Activated B cell treated with CpG ODN at 0.5 μM for 24 hours (primary cell): ENCODE data around the gene INMT. TPM values are rescaled to one million over a fixed set of nuclear protein-coding genes. Genes with fewer than 3 reads are reported as not detected.

Experiments used
- ATAC-seq: fragments of 200-7000 bp; cut with Tn5 transposase; one replicate; pipeline ENCODE4 v1.10.0; 2021; ENCODE audit warnings: low read depth, mild to moderate bottlenecking, moderate library complexity
- CTCF ChIA-PET: fragments of 350-600 bp; sonication (Branson Sonifier 250); formaldehyde crosslinking; loops from one replicate; lab custom pipeline; 2021; ENCODE audit warnings: antibody characterized with exemption; lab: Charles Lee
- POLR2A ChIA-PET: fragments of 350-600 bp; sonication (Branson Sonifier 250); formaldehyde crosslinking; loops from one replicate; lab custom pipeline; 2021; ENCODE audit warnings: antibody characterized with exemption; lab: Charles Lee
- DNase-seq: peaks from one replicate; pipeline ENCODE4 v3.0.0; 2022
- H3K27ac Mint-ChIP-seq: one replicate; pipeline ENCODE4 v1.8.0; 2020; ENCODE audit warnings: mixed read lengths
- H3K27me3 Mint-ChIP-seq: one replicate; pipeline ENCODE4 v1.8.0; 2021; ENCODE audit warnings: mixed read lengths
- H3K36me3 Mint-ChIP-seq: one replicate; pipeline ENCODE4 v1.8.0; 2021; ENCODE audit warnings: low read depth, mixed read lengths
- H3K4me1 Mint-ChIP-seq: one replicate; pipeline ENCODE4 v1.8.0; 2021; ENCODE audit warnings: mixed read lengths
- H3K4me3 Mint-ChIP-seq: one replicate; pipeline ENCODE4 v1.8.0; 2020; ENCODE audit warnings: mild to moderate bottlenecking, mixed read lengths
- H3K9me3 Mint-ChIP-seq: one replicate; pipeline ENCODE4 v1.8.0; 2020; ENCODE audit warnings: mixed read lengths
- intact Hi-C: fragments of 100-400 bp; cut with micrococcal nuclease; formaldehyde crosslinking; loops from one replicate; pipeline ENCODE4 v1.15.1; 2024
- total RNA-seq: library from RNA; stranded (reverse); gene quantifications from 2 replicates; pipeline ENCODE4 v1.2.3, GENCODE V29; 2022
- TF ChIP-seq, protein P1 (sequence below): fragments of 200-600 bp; IDR thresholded peaks from one replicate; pipeline ENCODE4 v1.8.0; 2022; ENCODE audit warnings: antibody characterized with exemption, mild to moderate bottlenecking

The INMT gene
- total RNA-seq, 1 donor from 2014 or later = 0.11 TPM

DNA sequence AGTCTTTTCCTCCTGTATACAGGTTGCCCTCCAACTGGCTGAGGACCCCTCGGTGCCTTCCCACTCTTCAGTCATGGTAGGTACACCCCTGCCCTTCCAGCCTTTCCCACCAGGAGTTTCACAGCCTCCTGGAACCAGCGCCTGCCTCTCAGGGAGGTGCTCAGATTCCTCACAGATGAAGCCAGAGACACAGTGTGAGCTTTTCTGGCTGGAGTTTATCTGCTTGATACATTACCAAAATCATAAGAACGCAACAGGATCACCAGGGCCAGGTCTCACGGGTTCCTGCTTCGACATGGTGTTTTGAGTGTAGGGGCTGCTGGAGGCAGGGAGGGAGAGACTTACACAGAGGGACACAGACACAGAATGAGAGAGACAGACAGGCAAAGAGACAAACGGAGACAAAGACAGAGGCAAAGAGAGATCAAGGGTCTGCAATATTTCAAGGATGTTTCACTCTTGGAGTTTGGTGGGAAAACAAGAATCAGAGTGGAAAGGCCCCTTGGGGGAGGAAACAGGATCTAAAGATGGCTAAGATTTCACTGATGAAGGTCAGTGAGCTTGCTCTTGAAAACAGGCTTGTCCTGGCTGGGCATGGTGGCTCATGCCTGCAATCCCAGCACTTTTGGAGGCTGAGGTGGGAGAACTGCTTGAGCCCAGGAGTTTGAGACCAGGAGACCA lies 6.5 kb upstream of the INMT start:
- Mint-ChIP-seq H3K4me1 (no peaks in the 10 kb centered on the region), H3K36me3 (no peaks in the 10 kb centered on the region), H3K4me3 (no peak overlapping the region), H3K27me3 (peaks cover 4% of the 10 kb centered on the region), H3K9me3 (peaks cover 1% of the 10 kb centered on the region), H3K27ac (no peak overlapping the region)
- ChIA-PET POLR2A (no interaction called here), CTCF (interaction anchor here (1.3 kb wide), 1 partner anchor 18 kb away, joined by 3 read pairs; no protein-coding TSS in a partner anchor)
- intact Hi-C loops = no loop called here
- TF ChIP-seq, protein P1, sequence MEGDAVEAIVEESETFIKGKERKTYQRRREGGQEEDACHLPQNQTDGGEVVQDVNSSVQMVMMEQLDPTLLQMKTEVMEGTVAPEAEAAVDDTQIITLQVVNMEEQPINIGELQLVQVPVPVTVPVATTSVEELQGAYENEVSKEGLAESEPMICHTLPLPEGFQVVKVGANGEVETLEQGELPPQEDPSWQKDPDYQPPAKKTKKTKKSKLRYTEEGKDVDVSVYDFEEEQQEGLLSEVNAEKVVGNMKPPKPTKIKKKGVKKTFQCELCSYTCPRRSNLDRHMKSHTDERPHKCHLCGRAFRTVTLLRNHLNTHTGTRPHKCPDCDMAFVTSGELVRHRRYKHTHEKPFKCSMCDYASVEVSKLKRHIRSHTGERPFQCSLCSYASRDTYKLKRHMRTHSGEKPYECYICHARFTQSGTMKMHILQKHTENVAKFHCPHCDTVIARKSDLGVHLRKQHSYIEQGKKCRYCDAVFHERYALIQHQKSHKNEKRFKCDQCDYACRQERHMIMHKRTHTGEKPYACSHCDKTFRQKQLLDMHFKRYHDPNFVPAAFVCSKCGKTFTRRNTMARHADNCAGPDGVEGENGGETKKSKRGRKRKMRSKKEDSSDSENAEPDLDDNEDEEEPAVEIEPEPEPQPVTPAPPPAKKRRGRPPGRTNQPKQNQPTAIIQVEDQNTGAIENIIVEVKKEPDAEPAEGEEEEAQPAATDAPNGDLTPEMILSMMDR = no peak
- DNase-seq (no peak), ATAC-seq (no peak)

DNA sequence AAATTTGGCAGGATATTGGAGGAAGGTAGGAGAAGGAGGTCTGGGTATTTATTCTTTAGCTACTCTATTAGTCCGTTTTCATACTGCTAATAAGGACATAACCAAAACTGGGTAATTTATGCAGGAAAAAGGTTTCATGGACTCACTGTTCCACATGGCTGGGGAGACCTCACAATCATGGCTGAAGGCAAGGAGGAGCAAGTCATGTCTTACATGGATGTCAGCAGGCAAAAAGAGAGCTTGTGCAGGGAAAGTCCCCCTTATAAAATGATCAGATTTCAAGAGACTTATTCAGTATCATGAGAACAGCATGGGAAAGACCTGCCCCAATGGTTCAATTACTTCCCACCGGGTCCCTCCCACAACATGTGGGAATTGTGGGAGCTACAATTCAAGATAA lies 1.9 kb upstream of the INMT start:
- TF ChIP-seq, protein P1 = no peak
- DNase-seq = no peak
- no peaks in the 10 kb centered on the region for H3K4me1 Mint-ChIP-seq
- H3K27me3 Mint-ChIP-seq = peaks cover 2% of the 10 kb centered on the region
- intact Hi-C loops = no loop called here
- ChIA-PET CTCF (no interaction called here), POLR2A (no interaction called here)
- H3K9me3 Mint-ChIP-seq = peaks cover 2% of the 10 kb centered on the region
- ATAC-seq = no peak
- H3K4me3 Mint-ChIP-seq = no peak overlapping the region
- H3K36me3 Mint-ChIP-seq = no peaks in the 10 kb centered on the region
- no peak overlapping the region for H3K27ac Mint-ChIP-seq

DNA sequence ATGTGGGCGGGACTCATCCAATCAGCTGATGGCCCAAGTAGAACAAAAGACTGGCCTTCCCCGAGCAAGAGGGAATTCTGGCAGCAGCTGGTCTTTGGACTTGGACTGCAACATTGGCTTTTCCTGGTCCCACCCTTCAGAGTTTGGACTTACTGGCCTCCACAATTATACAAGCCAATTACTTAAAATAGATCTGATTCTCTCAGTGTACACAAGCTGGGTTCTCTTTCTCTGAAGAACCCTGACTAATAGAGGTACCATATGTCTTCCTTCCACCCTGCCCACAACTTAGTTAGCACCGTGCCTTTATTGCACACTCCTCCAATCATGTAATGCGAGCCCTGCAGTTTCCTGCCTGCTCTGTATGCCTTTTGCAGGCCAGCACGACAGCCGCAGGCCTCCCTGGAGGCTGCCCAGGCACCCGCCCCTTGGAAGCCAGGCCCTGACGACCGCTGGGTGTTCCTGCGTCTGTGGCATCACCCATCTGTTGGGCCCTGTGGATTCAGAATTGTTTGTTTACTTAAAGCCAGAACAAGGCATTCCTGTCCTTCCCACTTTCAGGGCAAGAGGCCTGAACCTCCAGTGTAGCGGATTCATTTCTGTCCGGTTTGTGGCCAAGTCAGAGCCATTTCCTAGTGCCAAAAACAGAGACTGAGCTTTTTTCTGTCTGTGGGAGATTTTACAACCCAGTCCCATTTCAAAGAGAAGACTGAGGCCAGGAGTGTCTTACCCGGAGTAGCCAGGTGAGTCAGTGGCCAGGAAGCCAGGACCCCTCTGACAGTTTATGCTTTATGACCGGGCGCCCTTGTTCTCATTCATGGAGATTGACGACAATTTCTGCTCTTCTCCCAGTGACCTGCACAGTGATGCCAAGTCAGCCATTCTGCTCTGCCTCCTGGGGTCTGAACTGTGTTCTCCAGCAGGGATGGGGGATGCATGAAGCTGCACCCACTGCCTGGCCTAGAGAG lies 968 bp upstream of the INMT start:
- intact Hi-C loops = no loop called here
- POLR2A ChIA-PET = no interaction called here
- Mint-ChIP-seq H3K36me3 (no peaks in the 10 kb centered on the region), H3K9me3 (peaks cover 2% of the 10 kb centered on the region), H3K27me3 (peaks cover 2% of the 10 kb centered on the region), H3K4me3 (no peak overlapping the region), H3K4me1 (no peaks in the 10 kb centered on the region), H3K27ac (no peak overlapping the region)
- ATAC-seq (no peak), DNase-seq (no peak)
- TF ChIP-seq, protein P1 = no peak
- CTCF ChIA-PET = no interaction called here

DNA sequence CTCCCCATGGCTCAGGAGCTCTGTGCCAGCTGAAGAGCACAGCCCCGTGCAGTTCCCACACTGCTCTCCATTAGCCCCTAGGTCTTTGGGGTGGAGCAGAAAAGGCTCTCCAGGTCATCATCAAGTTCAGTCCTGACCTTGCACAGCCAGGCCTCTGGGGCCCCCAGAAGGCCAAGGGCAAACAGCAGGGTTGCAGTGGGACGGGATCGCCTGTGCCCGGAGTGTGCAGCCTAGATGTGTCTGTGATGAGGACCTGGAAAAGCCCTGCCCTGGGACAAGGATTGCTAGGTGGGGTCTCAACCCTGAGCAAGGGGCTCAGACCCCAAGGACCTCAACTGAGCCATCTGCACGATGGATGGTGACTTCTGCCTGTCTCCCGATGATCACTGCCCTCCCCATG lies 549 bp downstream of the INMT start:
- no peak for ATAC-seq
- ChIA-PET CTCF (no interaction called here), POLR2A (no interaction called here)
- no peak overlapping the region for H3K4me3 Mint-ChIP-seq
- no peaks in the 10 kb centered on the region for H3K36me3 Mint-ChIP-seq
- H3K9me3 Mint-ChIP-seq = peaks cover 2% of the 10 kb centered on the region
- H3K27me3 Mint-ChIP-seq = peaks cover 2% of the 10 kb centered on the region
- TF ChIP-seq, protein P1 = no peak
- H3K27ac Mint-ChIP-seq = no peak overlapping the region
- no peak for DNase-seq
- intact Hi-C loops = no loop called here
- no peaks in the 10 kb centered on the region for H3K4me1 Mint-ChIP-seq

DNA sequence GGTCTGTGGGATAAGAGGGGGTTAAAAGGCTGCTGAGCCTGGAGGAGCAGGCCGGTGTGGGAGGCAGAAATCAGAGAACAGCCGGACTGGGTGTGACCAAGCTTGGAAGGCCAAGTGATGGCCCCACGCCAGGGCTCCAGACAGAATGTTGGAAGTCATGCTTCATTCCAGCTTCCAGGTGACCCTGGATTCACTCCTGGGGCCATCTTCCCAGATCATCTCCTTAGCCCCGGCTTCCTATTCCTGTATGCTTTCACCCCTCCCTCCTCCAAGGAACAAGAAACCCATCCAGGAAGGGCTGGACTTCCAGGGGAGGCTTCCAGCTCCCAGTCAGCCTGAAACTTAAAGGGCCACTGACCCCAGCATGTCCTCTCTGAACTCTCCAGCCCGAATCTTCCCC lies 1.0 kb downstream of the INMT start:
- DNase-seq = no peak
- no peaks in the 10 kb centered on the region for H3K36me3 Mint-ChIP-seq
- no peak overlapping the region for H3K4me3 Mint-ChIP-seq
- intact Hi-C loops = no loop called here
- TF ChIP-seq, protein P1 = no peak
- H3K27ac Mint-ChIP-seq = no peak overlapping the region
- H3K9me3 Mint-ChIP-seq = peaks cover 2% of the 10 kb centered on the region
- CTCF ChIA-PET = no interaction called here
- POLR2A ChIA-PET = no interaction called here
- no peaks in the 10 kb centered on the region for H3K4me1 Mint-ChIP-seq
- H3K27me3 Mint-ChIP-seq = peaks cover 7% of the 10 kb centered on the region
- ATAC-seq = no peak
